OCI-LY3 (cell line): ENCODE measurements around the gene FBXO3.

ENCODE experiments used
- EZH2phosphoT487 ChIP-seq: fragments of 200-600 bp; shearing (Covaris generic); IDR thresholded peaks from 2 replicates; pipeline ENCODE4 v1.6.1; 2018; ENCODE audit warnings: antibody characterized with exemption, mixed run types, low read depth
- TF ChIP-seq, protein P1 (sequence below): fragments of 200-600, 300-600 bp; sonication (generic); IDR thresholded peaks from 2 replicates; pipeline ENCODE4 v1.5.1; 2014; ENCODE audit warnings: antibody characterized with exemption, low read length, low read depth

DNA sequence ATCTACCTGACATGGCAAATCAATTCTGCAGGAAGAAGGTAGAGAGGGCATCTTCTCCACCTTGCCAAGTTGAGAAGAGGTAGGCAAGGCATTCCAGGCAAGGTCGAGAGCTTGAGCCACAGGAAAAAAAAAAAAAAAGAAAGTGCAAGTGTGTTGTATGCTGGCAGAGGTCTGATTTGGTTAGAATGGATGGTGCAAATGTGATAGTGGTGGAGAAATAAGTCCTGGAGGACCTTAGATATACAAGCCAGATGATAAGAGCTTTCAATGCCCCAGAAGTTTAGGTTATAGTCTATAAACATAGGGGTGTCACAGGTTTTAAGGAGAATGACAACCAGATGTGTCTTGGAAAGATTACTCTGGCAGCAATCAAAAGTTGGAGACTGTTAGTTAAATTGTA, 1.4 kb downstream of the FBXO3 start:
- TF ChIP-seq, protein P1, sequence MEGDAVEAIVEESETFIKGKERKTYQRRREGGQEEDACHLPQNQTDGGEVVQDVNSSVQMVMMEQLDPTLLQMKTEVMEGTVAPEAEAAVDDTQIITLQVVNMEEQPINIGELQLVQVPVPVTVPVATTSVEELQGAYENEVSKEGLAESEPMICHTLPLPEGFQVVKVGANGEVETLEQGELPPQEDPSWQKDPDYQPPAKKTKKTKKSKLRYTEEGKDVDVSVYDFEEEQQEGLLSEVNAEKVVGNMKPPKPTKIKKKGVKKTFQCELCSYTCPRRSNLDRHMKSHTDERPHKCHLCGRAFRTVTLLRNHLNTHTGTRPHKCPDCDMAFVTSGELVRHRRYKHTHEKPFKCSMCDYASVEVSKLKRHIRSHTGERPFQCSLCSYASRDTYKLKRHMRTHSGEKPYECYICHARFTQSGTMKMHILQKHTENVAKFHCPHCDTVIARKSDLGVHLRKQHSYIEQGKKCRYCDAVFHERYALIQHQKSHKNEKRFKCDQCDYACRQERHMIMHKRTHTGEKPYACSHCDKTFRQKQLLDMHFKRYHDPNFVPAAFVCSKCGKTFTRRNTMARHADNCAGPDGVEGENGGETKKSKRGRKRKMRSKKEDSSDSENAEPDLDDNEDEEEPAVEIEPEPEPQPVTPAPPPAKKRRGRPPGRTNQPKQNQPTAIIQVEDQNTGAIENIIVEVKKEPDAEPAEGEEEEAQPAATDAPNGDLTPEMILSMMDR, result no peak; the same call in 1 of the 2 replicates
- no peak for TF ChIP-seq EZH2phosphoT487
